ENCODE measurements around the gene LSG1. TPM values are rescaled to one million over a fixed set of nuclear protein-coding genes. Genes with fewer than 3 reads are reported as not detected.
"Not testable (repeated sequence)": the region's sequence is repeated elsewhere in the genome, so short reads cannot be mapped to it uniquely, and the experiment has no call there.

The LSG1 gene
- total RNA-seq, 1 donor from 2014 or later = 60.2 TPM

DNA sequence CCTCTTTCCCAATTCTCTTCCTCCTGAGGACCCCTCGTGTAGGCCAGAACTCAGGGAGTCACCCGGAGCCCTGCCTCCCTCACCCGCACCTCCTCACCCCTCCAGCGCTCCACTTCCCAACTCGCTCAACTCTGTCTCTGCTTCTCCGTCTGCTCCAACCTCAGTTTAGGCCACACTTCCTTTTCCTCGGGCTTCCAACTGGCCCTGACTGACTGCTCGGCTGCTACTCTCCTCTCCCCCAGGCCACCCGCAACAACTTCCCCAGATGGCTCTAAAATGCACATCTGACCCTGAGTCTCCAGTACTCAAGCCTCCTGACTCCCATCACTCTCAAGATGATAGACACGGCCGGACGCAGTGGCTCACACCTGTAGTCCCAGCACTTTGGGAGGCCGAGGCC, 62.4 kb downstream of the LSG1 start:
- Mint-ChIP-seq H3K9me3 (no peaks in the 10 kb centered on the region), H3K27me3 (no peaks in the 10 kb centered on the region), H3K4me1 (peaks cover 3% of the 10 kb centered on the region), H3K4me3 (no peak overlapping the region), H3K27ac (no peak overlapping the region), H3K36me3 (ENCODE audit: low read depth) (no peaks in the 10 kb centered on the region)
- no peak for DNase-seq
- intact Hi-C loops (cut with micrococcal nuclease) = no loop called here

DNA sequence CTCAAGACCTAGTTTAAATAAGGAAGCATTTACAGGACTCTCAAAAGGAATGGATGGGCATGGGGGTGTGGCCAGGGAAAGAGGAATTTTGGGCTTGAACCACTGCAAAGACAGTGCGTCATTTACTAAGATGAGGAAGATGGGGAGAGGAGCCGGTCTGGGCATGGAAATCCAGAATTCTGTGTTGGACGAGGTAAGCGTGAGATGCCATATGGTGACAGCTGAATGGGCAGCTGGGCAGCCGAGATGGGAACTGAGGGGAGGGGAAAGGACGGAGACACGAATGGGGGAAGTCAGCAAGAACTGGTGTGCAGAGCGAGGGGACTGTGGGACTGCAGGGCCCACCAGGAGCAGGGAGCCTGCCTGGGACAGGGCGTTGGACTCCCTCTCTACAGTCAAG, 63.0 kb downstream of the LSG1 start:
- Mint-ChIP-seq H3K9me3 (no peaks in the 10 kb centered on the region), H3K27ac (no peak overlapping the region), H3K4me1 (peaks cover 3% of the 10 kb centered on the region), H3K27me3 (no peaks in the 10 kb centered on the region), H3K36me3 (ENCODE audit: low read depth) (no peaks in the 10 kb centered on the region), H3K4me3 (no peak overlapping the region)
- intact Hi-C loops (cut with micrococcal nuclease) = no loop called here
- no peak for DNase-seq

DNA sequence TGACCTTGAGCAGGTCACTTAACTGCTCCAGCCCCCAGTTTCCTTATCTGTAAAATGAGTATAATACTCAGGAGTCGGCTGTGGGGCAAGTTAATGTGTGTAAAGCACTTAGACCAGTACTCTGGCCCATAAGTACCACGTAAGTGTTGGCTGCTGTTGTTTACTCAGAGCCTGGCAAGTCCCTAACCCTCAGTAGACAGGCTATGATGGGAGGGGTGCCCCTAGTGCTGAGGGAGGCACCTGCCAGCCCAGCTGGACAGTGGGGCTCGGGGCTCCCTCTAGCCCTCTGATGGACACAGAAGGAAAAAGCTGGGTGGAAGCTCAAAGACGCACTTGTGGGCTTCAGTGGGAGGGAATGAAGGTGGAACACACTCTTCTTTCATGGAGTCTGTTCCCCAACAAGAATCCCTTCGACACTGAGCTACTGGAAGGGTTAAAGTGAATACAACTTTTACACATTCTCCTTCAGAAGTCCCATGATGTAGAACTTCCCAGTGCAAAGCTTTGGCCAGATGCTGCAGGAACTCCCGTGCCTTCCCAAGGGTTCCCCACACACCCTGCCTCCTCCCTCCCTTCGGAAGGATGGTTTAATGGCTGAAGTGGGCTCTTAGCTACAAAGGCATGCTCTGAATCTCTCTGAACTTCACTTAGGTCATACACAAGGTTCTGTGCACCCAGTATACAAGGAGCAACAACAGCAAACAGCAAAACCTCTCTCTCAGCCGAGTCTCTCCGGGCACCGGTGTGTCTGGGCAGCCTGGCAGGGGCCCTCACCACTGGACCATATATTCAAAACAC, 64.2 kb downstream of the LSG1 start:
- intact Hi-C loops (cut with micrococcal nuclease) = no loop called here

DNA sequence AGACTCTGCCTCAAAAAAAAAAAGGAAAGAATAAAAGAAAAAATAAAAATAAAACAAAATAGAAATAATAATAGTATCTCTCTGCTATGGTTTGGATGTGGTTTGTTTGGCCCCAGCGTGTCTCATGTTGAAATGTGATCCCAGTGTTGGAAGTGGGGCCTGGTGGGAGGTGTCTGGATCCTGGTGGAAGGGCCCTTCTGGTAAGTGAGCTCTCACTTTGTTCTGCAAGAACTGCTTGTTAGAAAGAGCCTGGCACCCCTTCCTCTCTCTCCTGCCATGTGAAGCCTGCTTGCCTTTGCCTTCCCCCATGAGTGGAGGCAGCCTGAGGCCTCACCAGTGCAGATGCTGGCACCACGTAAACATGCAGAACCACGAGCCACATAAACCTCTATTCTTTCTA, 65.0 kb downstream of the LSG1 start:
- H3K4me3 Mint-ChIP-seq = no peak overlapping the region
- H3K36me3 Mint-ChIP-seq (ENCODE audit: low read depth) = no peaks in the 10 kb centered on the region
- no peaks in the 10 kb centered on the region for H3K4me1 Mint-ChIP-seq
- no peak for DNase-seq
- intact Hi-C loops (cut with micrococcal nuclease) = no loop called here
- H3K27me3 Mint-ChIP-seq = no peaks in the 10 kb centered on the region
- H3K9me3 Mint-ChIP-seq = no peaks in the 10 kb centered on the region
- H3K27ac Mint-ChIP-seq = no peak overlapping the region

More for the DNA sequence above, 64.2 kb downstream of the LSG1 start:
- H3K4me1 Mint-ChIP-seq = peaks cover 3% of the 10 kb centered on the region
- no peak overlapping the region for H3K27ac Mint-ChIP-seq
- H3K9me3 Mint-ChIP-seq = no peaks in the 10 kb centered on the region
- no peak for DNase-seq
- no peaks in the 10 kb centered on the region for H3K36me3 Mint-ChIP-seq (ENCODE audit: low read depth)
- no peaks in the 10 kb centered on the region for H3K27me3 Mint-ChIP-seq
- no peak overlapping the region for H3K4me3 Mint-ChIP-seq

DNA sequence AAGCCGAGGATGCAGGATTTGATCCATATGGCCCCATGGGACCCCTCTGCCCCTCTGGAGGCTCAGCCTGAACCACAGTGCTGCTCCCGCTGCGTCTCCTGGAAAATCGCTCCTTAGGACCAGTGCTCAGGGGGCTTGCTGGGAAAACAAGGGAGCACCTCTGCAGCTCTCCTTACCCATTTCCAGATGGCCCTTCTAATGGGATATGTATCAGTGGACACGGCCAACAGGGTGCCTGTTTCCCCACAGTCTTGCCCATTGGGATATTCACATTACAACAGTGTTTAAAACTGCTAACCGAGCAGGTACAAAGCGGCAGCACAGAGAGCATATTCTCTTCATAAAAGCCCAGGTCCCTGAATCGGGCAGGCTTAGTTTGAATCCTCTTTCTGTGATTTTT, 65.8 kb downstream of the LSG1 start:
- no peaks in the 10 kb centered on the region for H3K4me1 Mint-ChIP-seq
- no peak overlapping the region for H3K4me3 Mint-ChIP-seq
- H3K27ac Mint-ChIP-seq = no peak overlapping the region
- no peak for DNase-seq
- no peaks in the 10 kb centered on the region for H3K9me3 Mint-ChIP-seq
- H3K36me3 Mint-ChIP-seq (ENCODE audit: low read depth) = no peaks in the 10 kb centered on the region
- no peaks in the 10 kb centered on the region for H3K27me3 Mint-ChIP-seq
- intact Hi-C loops (cut with micrococcal nuclease) = no loop called here

DNA sequence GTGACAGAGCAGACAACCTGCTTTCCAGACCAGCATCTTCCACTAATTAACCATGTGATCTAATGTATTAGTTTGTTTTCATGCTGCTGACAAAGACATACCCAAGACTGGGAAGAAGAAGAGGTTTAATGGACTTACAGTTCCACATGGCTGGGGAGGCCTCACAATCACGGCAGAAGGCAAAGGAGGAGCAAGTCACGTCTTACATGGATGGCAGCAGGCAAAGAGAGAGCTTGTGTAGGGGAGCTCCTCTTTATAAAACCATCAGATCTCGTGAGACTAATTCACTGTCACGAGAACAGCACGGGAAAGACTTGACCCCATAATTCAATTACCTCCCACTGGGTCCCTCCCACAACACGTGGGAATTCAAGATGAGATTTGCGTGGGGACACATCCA, 66.7 kb downstream of the LSG1 start:
- H3K4me1 Mint-ChIP-seq; H3K27ac Mint-ChIP-seq; H3K36me3 Mint-ChIP-seq (ENCODE audit: low read depth); H3K9me3 Mint-ChIP-seq; H3K4me3 Mint-ChIP-seq; H3K27me3 Mint-ChIP-seq; DNase-seq; intact Hi-C loops (cut with micrococcal nuclease): not testable (repeated sequence)

DNA sequence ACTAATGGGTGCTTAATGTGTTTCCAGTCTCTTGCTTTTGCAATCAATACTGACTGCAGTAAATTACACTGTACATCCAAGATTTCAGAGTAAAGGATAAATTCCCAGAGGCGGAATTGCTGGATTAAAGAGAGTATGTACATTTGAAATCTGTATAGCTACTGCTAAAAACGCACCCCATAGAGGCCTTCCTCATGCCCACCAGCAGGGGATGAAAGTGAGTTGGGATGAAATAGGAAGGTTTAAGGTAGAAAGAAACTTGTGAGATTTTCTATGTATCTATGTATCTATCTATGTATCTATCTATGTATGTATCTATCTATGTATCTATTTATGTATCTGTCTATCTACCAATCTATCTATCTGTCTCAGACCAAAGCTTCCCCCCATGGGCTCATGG, 67.2 kb downstream of the LSG1 start:
- no peak overlapping the region for H3K4me3 Mint-ChIP-seq
- H3K9me3 Mint-ChIP-seq = no peaks in the 10 kb centered on the region

DNA sequence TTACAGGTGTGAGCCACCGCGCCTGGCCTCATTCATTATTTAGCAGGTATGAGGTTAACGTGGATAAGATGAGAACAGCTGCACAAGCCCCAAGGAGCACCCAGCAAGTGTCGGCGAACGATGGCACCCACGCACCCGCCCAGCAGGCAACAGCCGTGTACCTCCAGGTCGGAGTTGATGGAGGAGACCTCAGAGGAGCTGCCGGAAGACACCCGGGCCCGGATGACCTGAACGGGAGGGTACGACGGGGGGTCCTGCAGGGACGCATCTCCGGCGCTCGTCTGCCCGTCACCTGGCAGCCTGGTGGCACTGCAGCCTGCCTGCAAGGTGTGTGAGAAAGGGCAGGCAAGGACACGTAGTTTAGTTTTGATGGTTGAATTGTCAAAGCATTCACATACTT, 67.9 kb downstream of the LSG1 start:
- DNase-seq = no peak
- intact Hi-C loops (cut with micrococcal nuclease) = no loop called here
- Mint-ChIP-seq H3K9me3 (no peaks in the 10 kb centered on the region), H3K4me3 (no peak overlapping the region), H3K27ac (no peak overlapping the region), H3K4me1 (no peaks in the 10 kb centered on the region), H3K27me3 (no peaks in the 10 kb centered on the region), H3K36me3 (ENCODE audit: low read depth) (no peaks in the 10 kb centered on the region)

More for the DNA sequence above, 67.2 kb downstream of the LSG1 start:
- Mint-ChIP-seq H3K27ac (no peak overlapping the region), H3K27me3 (no peaks in the 10 kb centered on the region), H3K4me1 (no peaks in the 10 kb centered on the region), H3K36me3 (ENCODE audit: low read depth) (no peaks in the 10 kb centered on the region)
- intact Hi-C loops (cut with micrococcal nuclease) = no loop called here
- DNase-seq = no peak

DNA sequence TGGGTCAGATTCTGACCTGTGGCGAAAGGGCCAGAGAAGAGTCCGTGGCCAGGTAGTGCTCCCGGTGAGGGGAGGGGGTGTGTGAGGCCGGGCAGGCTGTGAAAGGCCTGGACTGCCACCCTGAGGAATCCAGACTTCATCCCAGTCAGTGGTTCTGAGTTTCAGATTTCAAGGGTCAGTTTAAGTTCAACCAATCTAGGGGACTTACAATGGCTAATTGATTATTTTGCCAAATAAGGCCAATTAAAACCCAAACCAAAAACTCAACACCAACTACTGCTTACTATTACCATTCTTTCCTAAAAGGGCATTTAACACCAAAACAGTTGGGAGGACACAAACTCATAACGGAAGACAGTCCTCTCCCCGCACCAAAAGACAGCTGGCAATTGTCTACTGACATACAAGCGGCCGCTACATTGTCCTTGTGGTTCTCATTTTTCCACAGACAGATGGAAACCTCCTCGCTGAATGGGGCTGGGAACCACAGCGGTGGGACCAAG, 69.3 kb downstream of the LSG1 start:
- intact Hi-C loops (cut with micrococcal nuclease) = no loop called here
- no peak for DNase-seq
- no peaks in the 10 kb centered on the region for H3K27me3 Mint-ChIP-seq
- no peaks in the 10 kb centered on the region for H3K9me3 Mint-ChIP-seq
- H3K4me3 Mint-ChIP-seq = no peak overlapping the region
- H3K4me1 Mint-ChIP-seq = no peaks in the 10 kb centered on the region
- no peaks in the 10 kb centered on the region for H3K36me3 Mint-ChIP-seq (ENCODE audit: low read depth)
- no peak overlapping the region for H3K27ac Mint-ChIP-seq

DNA sequence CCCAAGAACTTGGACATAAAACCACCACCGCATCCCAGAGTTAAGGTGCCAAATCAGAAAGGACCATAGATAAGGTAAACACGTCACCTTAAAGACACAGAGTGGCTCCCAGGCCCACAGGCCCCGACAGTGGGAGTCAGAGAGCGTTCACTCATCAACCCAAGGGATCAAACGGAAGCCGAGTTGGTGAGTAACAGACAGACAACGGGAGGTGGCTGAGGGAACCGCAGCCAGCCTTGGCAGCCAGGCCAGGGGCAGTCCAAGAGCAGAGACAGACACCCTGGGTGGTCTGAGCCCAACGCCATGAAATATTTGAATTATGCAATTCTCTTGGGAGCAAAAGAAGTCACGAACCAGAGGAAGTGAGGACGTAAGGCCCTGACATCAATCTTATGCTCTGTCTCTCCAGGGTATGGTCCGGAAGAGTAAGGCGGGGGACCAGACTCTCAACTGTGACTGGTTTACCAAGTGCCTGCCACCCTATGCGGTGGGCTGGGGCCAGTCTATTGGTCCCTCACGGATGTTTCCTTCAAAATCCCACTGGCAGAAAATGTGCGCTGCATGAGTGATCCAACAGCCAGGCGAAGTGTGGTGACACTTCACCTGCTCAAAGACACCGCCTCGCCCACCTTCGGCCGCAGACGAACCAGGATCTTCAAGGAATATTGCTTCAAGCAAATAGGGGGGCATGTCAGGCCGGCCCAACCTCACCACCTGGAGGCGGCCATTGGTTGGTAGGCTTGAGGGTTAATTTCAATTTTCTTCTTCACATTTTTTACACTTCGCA, 73.0 kb downstream of the LSG1 start:
- Mint-ChIP-seq H3K27ac (no peak overlapping the region), H3K4me3 (no peak overlapping the region), H3K9me3 (no peaks in the 10 kb centered on the region), H3K4me1 (peaks cover 3% of the 10 kb centered on the region), H3K36me3 (ENCODE audit: low read depth) (no peaks in the 10 kb centered on the region), H3K27me3 (no peaks in the 10 kb centered on the region)
- intact Hi-C loops (cut with micrococcal nuclease) = no loop called here
- DNase-seq = no peak

DNA sequence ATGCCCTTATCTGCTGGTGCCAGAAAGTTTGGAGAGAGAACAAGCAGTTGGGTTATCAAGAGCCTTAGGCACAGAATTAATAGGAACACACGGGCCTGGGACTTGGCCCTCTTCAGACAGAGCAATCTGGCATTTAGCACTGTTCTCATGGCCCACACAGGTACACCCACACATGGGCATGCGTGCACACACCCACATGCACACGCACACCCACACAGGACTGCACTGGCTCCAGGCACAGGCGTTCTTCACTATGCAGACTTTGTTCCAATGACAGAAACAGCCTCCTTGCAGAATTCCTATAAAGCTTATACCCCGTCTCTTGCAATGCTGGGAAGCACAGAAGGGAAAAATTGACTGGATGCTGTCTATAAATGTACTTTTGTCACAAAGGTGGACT, 75.1 kb downstream of the LSG1 start:
- intact Hi-C loops (cut with micrococcal nuclease) = no loop called here
- no peaks in the 10 kb centered on the region for H3K27me3 Mint-ChIP-seq

DNA sequence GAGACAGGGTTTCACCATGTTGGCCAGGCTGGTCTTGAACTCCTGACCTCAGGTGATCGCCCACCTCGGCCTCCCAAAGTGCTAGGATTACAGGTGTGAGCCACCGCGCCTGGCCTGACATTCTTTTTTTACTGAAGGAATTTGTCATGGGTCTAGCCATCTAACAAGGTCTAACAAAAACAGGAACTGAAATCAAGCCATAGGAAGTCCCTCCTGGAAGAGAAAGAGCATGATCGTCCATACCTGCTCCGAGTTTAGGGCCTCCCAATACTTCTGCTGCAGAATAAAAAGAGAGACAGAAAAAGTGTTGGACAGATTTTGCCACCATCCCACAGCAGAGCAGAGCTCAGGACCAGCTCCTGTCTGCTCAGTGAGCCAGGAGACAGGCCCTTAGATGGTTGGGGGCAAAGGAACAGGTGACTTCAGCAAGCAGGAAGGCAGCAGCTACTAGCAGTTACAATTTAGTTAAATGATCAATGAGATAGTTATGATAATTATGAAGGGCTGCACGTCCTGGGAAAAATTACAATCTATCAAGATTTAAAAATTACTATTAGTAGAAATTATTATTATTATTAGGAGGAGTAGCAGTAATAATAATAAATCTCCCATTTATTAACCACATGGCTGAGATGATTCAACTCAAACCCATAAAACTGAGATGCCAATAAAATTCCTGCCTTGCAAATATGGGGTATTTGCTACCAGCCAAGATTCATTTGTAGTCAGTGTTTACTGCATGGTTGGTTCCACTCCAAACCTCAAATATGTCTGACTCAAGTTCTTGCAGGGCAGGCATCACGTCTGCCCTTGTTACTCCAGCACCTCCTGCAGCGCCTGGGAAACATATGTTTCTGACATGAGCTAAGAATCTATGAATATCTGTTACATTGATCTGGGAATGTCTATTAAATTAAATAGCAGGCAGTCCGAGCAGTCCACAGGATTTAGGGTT, 78.9 kb downstream of the LSG1 start:
- intact Hi-C loops (cut with micrococcal nuclease) = no loop called here
- Mint-ChIP-seq H3K27me3 (no peaks in the 10 kb centered on the region), H3K27ac (no peak overlapping the region), H3K9me3 (no peaks in the 10 kb centered on the region), H3K4me1 (peaks cover 6% of the 10 kb centered on the region), H3K36me3 (ENCODE audit: low read depth) (no peaks in the 10 kb centered on the region), H3K4me3 (no peak overlapping the region)
- no peak for DNase-seq

More for the DNA sequence above, 75.1 kb downstream of the LSG1 start:
- peaks cover 3% of the 10 kb centered on the region for H3K4me1 Mint-ChIP-seq
- no peak for DNase-seq
- H3K4me3 Mint-ChIP-seq = no peak overlapping the region
- H3K36me3 Mint-ChIP-seq (ENCODE audit: low read depth) = no peaks in the 10 kb centered on the region
- H3K27ac Mint-ChIP-seq = no peak overlapping the region
- no peaks in the 10 kb centered on the region for H3K9me3 Mint-ChIP-seq
